Prostate gland (tissue), 2 donors: ENCODE results near the gene CALHM2. TPM values are rescaled to one million over a fixed set of nuclear protein-coding genes. Genes with fewer than 3 reads are reported as not detected.

Experiments used
- DNase-seq: peaks from one replicate; pipeline ENCODE4 v3.0.0-alpha.2; 2019; ENCODE audit warnings: low spot score
- H3K27ac ChIP-seq, 2 donors: fragments of 200-600 bp; sonication (generic); 2 replicates each; pipeline ENCODE4 v1.5.1; 2017 to 2019
- H3K27me3 ChIP-seq: fragments of 200-600 bp; sonication (generic); replicated peaks from 2 replicates; pipeline ENCODE4 v1.5.1; 2019; ENCODE audit not compliant: insufficient read depth
- H3K36me3 ChIP-seq, 2 donors: fragments of 200-600 bp; sonication (generic); 1 replicate in 1 of 2; 2 replicates in 1 of 2; pipeline versions ENCODE4 v1.5.1 to v1.8.1; 2017 to 2019
- H3K4me1 ChIP-seq: fragments of 200-600 bp; sonication (generic); replicated peaks from 2 replicates; pipeline ENCODE4 v1.5.1; 2019
- H3K4me3 ChIP-seq, 2 donors: fragments of 200-600 bp; sonication (generic); 2 replicates each; pipeline ENCODE4 v1.5.1; 2017 to 2019
- H3K9me3 ChIP-seq: fragments of 200-600 bp; sonication (generic); 2 replicates; pipeline ENCODE4 v1.5.1; 2017
- POLR2A ChIP-seq: fragments of 450-650 bp; IDR thresholded peaks from one replicate; pipeline ENCODE4 v1.6.1; 2016; ENCODE audit warnings: antibody characterized with exemption, mild to moderate bottlenecking
- POLR2AphosphoS5 ChIP-seq: sonication (generic); formaldehyde crosslinking; IDR thresholded peaks from one replicate; pipeline ENCODE4 v1.6.1; 2017; ENCODE audit warnings: antibody characterized with exemption
- WGBS: methylation state at CpG from one replicate; pipeline ENCODE4 v1.1.5; 2018; 5-methylcytosine and 5-hydroxymethylcytosine counted together
- intact Hi-C: fragments of 100-400 bp; cut with DNase I; formaldehyde crosslinking; loops from one replicate; pipeline ENCODE4 v1.14.2; 2022
- total RNA-seq, 2 donors: library from RNA; depleted of rRNA; stranded (reverse); fragments of >200 nt; gene quantifications; one replicate each; pipeline ENCODE4 v1.1.0, GENCODE V29; 2016
- TF ChIP-seq, protein P1 (sequence below), 4 experiments: fragments of 200-600 bp in 2 of 4; fragments of 450-650 bp in 2 of 4; sonication (generic) in 2 of 4; IDR thresholded peaks; 1 replicate in 3 of 4; 2 replicates in 1 of 4; pipeline ENCODE4 v1.5.1; 2016 to 2019; ENCODE audit warnings: antibody characterized with exemption in 4 of 4, mild to moderate bottlenecking in 2 of 4, moderate library complexity in 2 of 4

The CALHM2 gene
- total RNA-seq, 2 donors from 2014 or later: 11.7 to 82.8 TPM

DNA sequence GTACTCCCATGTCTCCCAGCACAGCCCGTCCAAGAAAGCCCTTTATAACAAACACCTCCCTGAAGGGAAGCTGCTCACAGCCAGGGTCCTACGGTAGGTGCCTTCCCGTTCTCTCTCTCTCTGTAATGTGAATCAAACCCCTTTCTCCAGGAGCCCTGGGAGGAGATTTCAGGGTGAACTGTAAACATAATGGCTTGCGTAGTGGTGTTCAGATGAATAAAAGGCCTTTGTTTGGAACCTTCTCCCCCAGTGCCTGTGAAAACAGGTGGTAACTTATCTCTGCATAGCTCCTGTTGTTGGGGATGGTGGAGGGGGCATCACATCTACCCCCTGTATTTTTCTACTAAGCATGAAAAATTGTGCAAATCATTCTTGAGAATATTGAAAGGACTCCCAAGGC lies 12.4 kb downstream of the CALHM2 start:
- Histone ChIP-seq H3K36me3 (peaks cover 6 to 21% of the 10 kb centered on the region in 2 donors), H3K4me1 (no peaks in the 10 kb centered on the region), H3K4me3 (no peak overlapping the region), H3K9me3 (no peaks in the 10 kb centered on the region), H3K27ac (no peak overlapping the region), H3K27me3 (no peaks in the 10 kb centered on the region)
- no peak for TF ChIP-seq POLR2A
- TF ChIP-seq POLR2AphosphoS5: no peak
- TF ChIP-seq, protein P1, sequence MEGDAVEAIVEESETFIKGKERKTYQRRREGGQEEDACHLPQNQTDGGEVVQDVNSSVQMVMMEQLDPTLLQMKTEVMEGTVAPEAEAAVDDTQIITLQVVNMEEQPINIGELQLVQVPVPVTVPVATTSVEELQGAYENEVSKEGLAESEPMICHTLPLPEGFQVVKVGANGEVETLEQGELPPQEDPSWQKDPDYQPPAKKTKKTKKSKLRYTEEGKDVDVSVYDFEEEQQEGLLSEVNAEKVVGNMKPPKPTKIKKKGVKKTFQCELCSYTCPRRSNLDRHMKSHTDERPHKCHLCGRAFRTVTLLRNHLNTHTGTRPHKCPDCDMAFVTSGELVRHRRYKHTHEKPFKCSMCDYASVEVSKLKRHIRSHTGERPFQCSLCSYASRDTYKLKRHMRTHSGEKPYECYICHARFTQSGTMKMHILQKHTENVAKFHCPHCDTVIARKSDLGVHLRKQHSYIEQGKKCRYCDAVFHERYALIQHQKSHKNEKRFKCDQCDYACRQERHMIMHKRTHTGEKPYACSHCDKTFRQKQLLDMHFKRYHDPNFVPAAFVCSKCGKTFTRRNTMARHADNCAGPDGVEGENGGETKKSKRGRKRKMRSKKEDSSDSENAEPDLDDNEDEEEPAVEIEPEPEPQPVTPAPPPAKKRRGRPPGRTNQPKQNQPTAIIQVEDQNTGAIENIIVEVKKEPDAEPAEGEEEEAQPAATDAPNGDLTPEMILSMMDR (IDR thresholded peaks at IDR 0.05): no peak
- intact Hi-C loops: no loop called here
- DNase-seq: no peak
- 69% methylated on average over 4 of the region's 4 CpGs for WGBS

GRCh38 chr10:103433858-103434257 lies 18.3 kb downstream of the CALHM2 start:
- intact Hi-C loops: no loop called here
- Histone ChIP-seq H3K27me3 (no peaks in the 10 kb centered on the region), H3K4me3 (no peak overlapping the region), H3K36me3 (peaks cover 0 to 19% of the 10 kb centered on the region in 2 donors), H3K27ac (no peak overlapping the region), H3K4me1 (no peaks in the 10 kb centered on the region), H3K9me3 (no peaks in the 10 kb centered on the region)
- DNase-seq: no peak
- TF ChIP-seq POLR2A (no peak), POLR2AphosphoS5 (no peak)
- TF ChIP-seq, protein P1 (IDR thresholded peaks at IDR 0.05): no peak
- 88% methylated on average over 2 of the region's 2 CpGs for WGBS

- H3K36me3 ChIP-seq: peaks cover 0 to 6% of the 10 kb centered on the region in 2 donors
- 48% methylated on average over 8 of the region's 8 CpGs for WGBS
- intact Hi-C loops: no loop called here
- H3K27me3 ChIP-seq: no peaks in the 10 kb centered on the region
- no peak overlapping the region for H3K4me3 ChIP-seq
- no peak for DNase-seq
- H3K9me3 ChIP-seq: no peaks in the 10 kb centered on the region
- H3K4me1 ChIP-seq: no peaks in the 10 kb centered on the region
- peak; percentile 13 for TF ChIP-seq POLR2AphosphoS5
- TF ChIP-seq, protein P1 (IDR thresholded peaks at IDR 0.05): no peak
- no peak overlapping the region for H3K27ac ChIP-seq
These were observed 20.3 kb downstream of the CALHM2 start for GRCh38 chr10:103431902-103432301.

GRCh38 chr10:103429647-103430046 lies 22.5 kb downstream of the CALHM2 start:
- Histone ChIP-seq H3K27me3 (no peaks in the 10 kb centered on the region), H3K4me3 (no peak overlapping the region), H3K27ac (no peak overlapping the region), H3K36me3 (peaks cover 2 to 10% of the 10 kb centered on the region in 2 donors), H3K4me1 (no peaks in the 10 kb centered on the region), H3K9me3 (no peaks in the 10 kb centered on the region)
- intact Hi-C loops: no loop called here
- 93% methylated on average over 5 of the region's 5 CpGs for WGBS
- DNase-seq: no peak
- TF ChIP-seq, protein P1 (IDR thresholded peaks at IDR 0.05): no peak
- TF ChIP-seq POLR2AphosphoS5 (no peak), POLR2A (no peak)

DNA sequence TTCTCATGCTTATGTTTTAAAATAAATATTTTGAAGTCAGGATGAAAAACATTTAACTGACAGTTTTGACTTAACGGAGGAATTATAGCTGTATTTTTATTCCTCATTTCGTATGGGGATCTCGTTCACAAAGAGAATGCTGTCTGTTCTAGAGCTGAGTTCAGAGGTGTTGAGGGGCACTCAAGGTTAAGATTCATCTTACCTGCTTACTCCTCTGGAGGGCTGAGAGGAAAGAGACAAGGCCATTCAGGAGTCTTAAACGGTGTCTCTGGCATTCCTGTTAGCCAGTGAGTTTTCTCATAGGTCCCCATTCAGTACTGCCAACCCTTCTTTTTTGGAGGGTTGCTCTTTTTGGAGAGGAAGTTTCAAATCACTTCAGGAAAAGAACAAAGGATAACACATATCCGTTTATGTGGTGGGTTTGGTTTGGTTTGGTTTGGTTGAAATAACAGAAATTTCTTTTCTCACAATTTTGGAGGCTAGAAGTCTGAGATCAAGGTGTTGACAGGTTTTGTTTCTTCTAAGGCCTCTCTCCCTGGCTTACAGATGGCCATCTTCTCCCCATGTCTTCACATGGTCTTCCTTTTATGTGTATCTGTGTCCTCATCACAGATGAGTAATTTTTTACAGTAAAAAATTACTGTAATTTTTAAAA lies 23.1 kb downstream of the CALHM2 start:
- Histone ChIP-seq H3K27me3 (no peaks in the 10 kb centered on the region), H3K36me3 (peaks cover 3 to 8% of the 10 kb centered on the region in 2 donors), H3K4me1 (no peaks in the 10 kb centered on the region), H3K4me3 (no peak overlapping the region), H3K27ac (no peak overlapping the region), H3K9me3 (no peaks in the 10 kb centered on the region)
- intact Hi-C loops: no loop called here
- 74% methylated on average over 5 of the region's 5 CpGs for WGBS
- DNase-seq: no peak
- no peak for TF ChIP-seq POLR2A
- TF ChIP-seq, protein P1 (IDR thresholded peaks at IDR 0.05): no peak
- TF ChIP-seq POLR2AphosphoS5: no peak
